HepG2 (cell line): ENCODE data around the gene SIAH3.

Experiments used
- CEBPB ChIP-seq: IDR thresholded peaks from 2 replicates; pipeline ENCODE4 v1.6.1; 2011; ENCODE audit warnings: low read depth, low read length, improper control_type of control experiment, borderline replicate concordance
- CREB1 ChIP-seq, 2 experiments: fragments of 450-650 bp in 1 of 2; IDR thresholded peaks; 2 replicates each; pipeline ENCODE4 v1.6.1; 2016 to 2017; ENCODE audit warnings: control low read depth in 1 of 2, mild to moderate bottlenecking in 1 of 2, missing compliant biosample characterization in 1 of 2, missing genetic modification characterization in 1 of 2
- FOXK1 ChIP-seq: sonication (generic); formaldehyde crosslinking; IDR thresholded peaks from 2 replicates; pipeline ENCODE4 v1.4.0; 2020; ENCODE audit warnings: low read depth, missing genetic modification reagents, borderline replicate concordance
- POLR2AphosphoS5 ChIP-seq: IDR thresholded peaks from 2 replicates; pipeline ENCODE4 v1.6.1; 2012; ENCODE audit warnings: low read depth, low read length
- RBM22 ChIP-seq: fragments of 200-400 bp; formaldehyde crosslinking; optimal IDR thresholded peaks from 2 replicates; pipeline ENCODE3; 2017; ENCODE audit warnings: mild to moderate bottlenecking, low read length, moderate library complexity
- SMC3 ChIP-seq: IDR thresholded peaks from 2 replicates; pipeline ENCODE4 v1.6.1; 2011; ENCODE audit warnings: low read length, improper control_type of control experiment
- ZNF530 ChIP-seq: sonication (generic); formaldehyde crosslinking; IDR thresholded peaks from 2 replicates; pipeline ENCODE4 v1.5.0; 2020; ENCODE audit warnings: low read depth, mild to moderate bottlenecking, missing genetic modification reagents
- ZNF572 ChIP-seq: sonication (generic); formaldehyde crosslinking; IDR thresholded peaks from 2 replicates; pipeline ENCODE4 v1.5.1; 2020; ENCODE audit warnings: mild to moderate bottlenecking, missing genetic modification reagents

DNA sequence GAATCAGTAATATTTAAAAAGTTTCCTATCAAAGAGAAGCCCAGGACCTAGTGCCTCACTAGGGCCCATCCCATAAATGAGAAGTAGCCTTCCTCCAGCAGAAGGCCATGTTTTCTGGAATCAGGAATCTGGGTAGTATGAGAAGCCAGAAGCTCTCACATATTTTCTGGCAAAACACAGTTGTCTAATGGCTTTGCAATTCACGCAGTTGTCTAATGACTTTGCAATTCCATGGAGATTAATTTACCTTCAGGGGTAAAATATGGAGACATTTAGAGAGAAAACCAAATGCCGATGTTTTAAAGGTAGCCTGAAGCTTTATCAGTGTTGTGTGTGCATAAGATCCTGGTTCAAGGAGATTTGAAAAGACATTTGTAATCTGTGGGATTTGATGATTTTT lies 29.8 kb upstream of the SIAH3 start:
- TF ChIP-seq FOXK1 (CRISPR knock-in tag) (no peak), SMC3 (no peak), POLR2AphosphoS5 (no peak), RBM22 (no peak), ZNF530 (CRISPR knock-in tag) (no peak), CREB1 (IDR thresholded peaks at IDR 0.05) (no peak), CREB1 (CRISPR knock-in tag; IDR thresholded peaks at IDR 0.05) (no peak), ZNF572 (CRISPR knock-in tag) (no peak), CEBPB (no peak)
